Stimulated activated CD4-positive, alpha-beta T cell treated with anti-CD3 and anti-CD28 coated beads, TNF-alpha, amount 100 ng/mL, for 1 hour (primary cell): ENCODE data around the gene SNHG17.

Experiments used
- DNase-seq, 3 donors: peaks; one replicate each; pipeline ENCODE4 v3.0.0-alpha.2; 2020; ENCODE audit warnings: low read depth in 3 of 3, low spot score in 1 of 3

Gene SNHG17

GRCh38 chr20:38377039-38377685, 58.0 kb downstream of the SNHG17 start:
- no peak for DNase-seq

GRCh38 chr20:38373898-38374297, 61.2 kb downstream of the SNHG17 start:
- DNase-seq, result no peak

GRCh38 chr20:38373231-38373867, 61.8 kb downstream of the SNHG17 start:
- no peak for DNase-seq

GRCh38 chr20:38372806-38373205, 62.3 kb downstream of the SNHG17 start:
- DNase-seq, result no peak
